Choroid plexus epithelial cell (primary cell): ENCODE measurements around the gene PRSS58.

Experiments
- DNase-seq: peaks from one replicate; pipeline ENCODE4 v3.0.0-alpha.2; 2010; ENCODE audit warnings: low read depth
- H3K4me3 ChIP-seq: 2 replicates; pipeline ENCODE4 v1.5.1; 2011; ENCODE audit warnings: low read depth, mild to moderate bottlenecking, control low read depth, low read length, moderate library complexity
- CTCF ChIP-seq: conservative IDR thresholded peaks from 2 replicates; pipeline ENCODE4 v1.5.1; 2011; ENCODE audit warnings: low read depth, mild to moderate bottlenecking, control low read depth, inconsistent platforms, low read length, moderate library complexity

The PRSS58 gene

GRCh38 chr7:142299237-142299781 lies 41.5 kb upstream of the PRSS58 start:
- DNase-seq = no peak
- no peak overlapping the region for H3K4me3 ChIP-seq
- no peak for TF ChIP-seq CTCF

- DNase-seq = no peak
- H3K4me3 ChIP-seq = no peak overlapping the region
- no peak for TF ChIP-seq CTCF
These were observed 40.8 kb upstream of the PRSS58 start for GRCh38 chr7:142298627-142299026.

- DNase-seq = peak; percentile 23
- peak; percentile 41 for TF ChIP-seq CTCF
- no peak overlapping the region for H3K4me3 ChIP-seq
These were observed 40.2 kb upstream of the PRSS58 start for GRCh38 chr7:142298009-142298408.

GRCh38 chr7:142280263-142280662 lies 22.4 kb upstream of the PRSS58 start:
- no peak overlapping the region for H3K4me3 ChIP-seq
- TF ChIP-seq CTCF = no peak

GRCh38 chr7:142279601-142280000 lies 21.7 kb upstream of the PRSS58 start:
- TF ChIP-seq CTCF = no peak
- H3K4me3 ChIP-seq = no peak overlapping the region
- no peak for DNase-seq

More at GRCh38 chr7:142280263-142280662, 22.4 kb upstream of the PRSS58 start:
- no peak for DNase-seq

GRCh38 chr7:142275028-142275427 lies 17.2 kb upstream of the PRSS58 start:
- no peak for TF ChIP-seq CTCF
- H3K4me3 ChIP-seq = no peak overlapping the region
- no peak for DNase-seq

GRCh38 chr7:142272841-142273240 lies 15.0 kb upstream of the PRSS58 start:
- TF ChIP-seq CTCF = no peak

More at GRCh38 chr7:142272841-142273240, 15.0 kb upstream of the PRSS58 start:
- no peak for DNase-seq
- H3K4me3 ChIP-seq = no peak overlapping the region
